T-cell (primary cell): Measurements from ENCODE around the gene PTPN18. TPM values are rescaled to one million over a fixed set of nuclear protein-coding genes. Genes with fewer than 3 reads are reported as not detected.

Experiments used
- total RNA-seq, 35 experiments: library from RNA in 6 of 35; stranded (reverse) in 6 of 35; fragments of 120-200 nt in 1 of 35; gene quantifications; one replicate each; pipeline versions ENCODE4 v1.2.1 to v1.2.4 and lab custom pipeline; 2013 to 2026

The PTPN18 gene
- total RNA-seq, 5 donors from 2014 or later (not counting 1 experiment from before 2014, with no cell fraction given): 42.3 to 67.6 (median 58.2) TPM

Other genes with a start within 250 kb of the PTPN18 start
- gene POTEF, start 226.8 kb upstream of the PTPN18 start, total RNA-seq: not detected
- 1 to 10 TPM in 1 of 5 donors, under 1 TPM in 3, not detected in 1; 0.42 to 2.0 (median 0.78) TPM for gene CCDC74B, start 210.9 kb upstream of the PTPN18 start, total RNA-seq
- gene SMPD4, start 174.5 kb upstream of the PTPN18 start, total RNA-seq: 10 to 100 TPM; 56.3 to 75.7 (median 62.9) TPM
- gene MZT2B, start 173.8 kb upstream of the PTPN18 start, total RNA-seq: 100 to 1,000 TPM; 195 to 294 (median 281) TPM
- not detected for gene TUBA3E, start 157.6 kb upstream of the PTPN18 start, total RNA-seq
- 10 to 100 TPM; 70.7 to 93.7 (median 86.9) TPM for gene IMP4, start 13.2 kb upstream of the PTPN18 start, total RNA-seq
- not detected for gene POTEI, start 153.3 kb downstream of the PTPN18 start, total RNA-seq
- gene CFC1B, start 165.2 kb downstream of the PTPN18 start, total RNA-seq: not detected
- gene CFC1, start 243.5 kb downstream of the PTPN18 start, total RNA-seq: not detected